ENCODE results near the gene ALDH5A1. TPM values are rescaled to one million over a fixed set of nuclear protein-coding genes. Genes with fewer than 3 reads are reported as not detected.
"Not testable (repeated sequence)": the region's sequence is repeated elsewhere in the genome, so short reads cannot be mapped to it uniquely, and the experiment has no call there.

The ALDH5A1 gene
- polyA plus RNA-seq, 1 donor (not counting 4 experiments of a cell fraction or from before 2014, with no cell fraction given), result 0.45 TPM

DNA sequence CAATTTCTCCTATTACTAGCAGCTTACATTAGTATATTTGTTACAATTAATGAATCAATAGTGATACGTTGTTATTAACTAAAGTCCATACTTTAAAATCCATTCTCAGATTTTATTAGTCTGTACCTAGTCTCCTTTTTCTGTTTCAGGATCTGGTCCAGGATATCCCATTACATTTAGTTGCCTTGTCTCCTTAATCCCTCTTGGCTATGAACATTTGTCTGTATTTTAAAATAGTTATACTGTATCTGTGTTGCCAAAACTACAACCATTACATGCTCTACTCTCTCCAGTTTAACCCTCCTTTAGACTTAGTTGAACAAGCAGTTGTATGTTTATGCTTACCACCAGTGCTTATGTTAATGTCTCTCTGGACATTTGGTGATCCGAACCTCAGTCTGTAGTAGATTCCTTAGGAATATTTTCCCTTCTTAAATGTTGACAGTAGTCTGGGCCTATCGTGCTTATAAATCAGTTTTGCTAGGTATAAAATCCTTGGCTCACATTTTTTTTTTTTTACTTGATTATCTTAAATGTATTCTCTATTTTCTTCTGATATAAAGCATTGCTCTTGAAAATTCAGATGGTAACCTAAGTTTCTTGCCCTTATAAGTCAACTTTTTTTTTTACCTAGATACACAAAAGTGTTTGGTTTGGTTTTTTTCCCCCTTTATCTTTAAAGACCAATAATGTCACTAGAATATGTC lies 12.2 kb downstream of the ALDH5A1 start:
- no peak for DNase-seq (ENCODE audit: low read depth, low spot score)
- Histone ChIP-seq H3K4me2 (ENCODE audit: control insufficient read depth, extremely low read depth, insufficient read depth, low read depth, low read length) (no peak overlapping the region), H3K4me3 (ENCODE audit: control insufficient read depth in 2 of 3, extremely low read depth in 1 of 3, insufficient read depth in 2 of 3, low read depth in 1 of 3, low read length in 3 of 3) (no peak overlapping the region), H2AFZ (ENCODE audit: control insufficient read depth, low read length) (no peak overlapping the region), H3K27ac (ENCODE audit: control insufficient read depth, insufficient read depth, low read length) (no peak overlapping the region), H3K9ac (ENCODE audit: control insufficient read depth, extremely low read depth, insufficient read depth, low read length) (no peak overlapping the region), H3K9me1 (ENCODE audit: control insufficient read depth, extremely low read depth, insufficient read depth, low read length) (no peaks in the 10 kb centered on the region), H3K4me1 (ENCODE audit: control insufficient read depth, extremely low read depth, insufficient read depth, low read length) (no peaks in the 10 kb centered on the region), H3K9me3 (ENCODE audit: control insufficient read depth, low read depth, low read length) (no peaks in the 10 kb centered on the region), H3K36me3 (ENCODE audit: control insufficient read depth in 2 of 2, extremely low read depth in 1 of 2, insufficient read depth in 2 of 2, low read length in 2 of 2) (no peaks in the 10 kb centered on the region), H4K20me1 (ENCODE audit: control insufficient read depth, extremely low read depth, insufficient read depth, low read length) (no peaks in the 10 kb centered on the region), H3K79me2 (ENCODE audit: control insufficient read depth, insufficient read depth, low read length) (no peaks in the 10 kb centered on the region), H3K27me3 (ENCODE audit: control insufficient read depth, extremely low read depth, insufficient read depth, low read length) (no peaks in the 10 kb centered on the region)
- dilution Hi-C loops (cut with MboI; ENCODE audit: extremely low pct_ligation_motif_present, low sequenced_read_pairs), result no loop called here
- no peak for FAIRE-seq
- TF ChIP-seq, protein P1, sequence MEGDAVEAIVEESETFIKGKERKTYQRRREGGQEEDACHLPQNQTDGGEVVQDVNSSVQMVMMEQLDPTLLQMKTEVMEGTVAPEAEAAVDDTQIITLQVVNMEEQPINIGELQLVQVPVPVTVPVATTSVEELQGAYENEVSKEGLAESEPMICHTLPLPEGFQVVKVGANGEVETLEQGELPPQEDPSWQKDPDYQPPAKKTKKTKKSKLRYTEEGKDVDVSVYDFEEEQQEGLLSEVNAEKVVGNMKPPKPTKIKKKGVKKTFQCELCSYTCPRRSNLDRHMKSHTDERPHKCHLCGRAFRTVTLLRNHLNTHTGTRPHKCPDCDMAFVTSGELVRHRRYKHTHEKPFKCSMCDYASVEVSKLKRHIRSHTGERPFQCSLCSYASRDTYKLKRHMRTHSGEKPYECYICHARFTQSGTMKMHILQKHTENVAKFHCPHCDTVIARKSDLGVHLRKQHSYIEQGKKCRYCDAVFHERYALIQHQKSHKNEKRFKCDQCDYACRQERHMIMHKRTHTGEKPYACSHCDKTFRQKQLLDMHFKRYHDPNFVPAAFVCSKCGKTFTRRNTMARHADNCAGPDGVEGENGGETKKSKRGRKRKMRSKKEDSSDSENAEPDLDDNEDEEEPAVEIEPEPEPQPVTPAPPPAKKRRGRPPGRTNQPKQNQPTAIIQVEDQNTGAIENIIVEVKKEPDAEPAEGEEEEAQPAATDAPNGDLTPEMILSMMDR (optimal IDR thresholded peaks at IDR 0.05 in 1 of 3, IDR thresholded peaks at IDR 0.05 in 1 of 3, conservative IDR thresholded peaks at IDR 0.05 in 1 of 3; ENCODE audit: extremely low read depth in 1 of 3, insufficient read depth in 2 of 3, low read length in 3 of 3), result no peak
- TF ChIP-seq EZH2 (IDR thresholded peaks at IDR 0.05; ENCODE audit: low read length), result no peak

DNA sequence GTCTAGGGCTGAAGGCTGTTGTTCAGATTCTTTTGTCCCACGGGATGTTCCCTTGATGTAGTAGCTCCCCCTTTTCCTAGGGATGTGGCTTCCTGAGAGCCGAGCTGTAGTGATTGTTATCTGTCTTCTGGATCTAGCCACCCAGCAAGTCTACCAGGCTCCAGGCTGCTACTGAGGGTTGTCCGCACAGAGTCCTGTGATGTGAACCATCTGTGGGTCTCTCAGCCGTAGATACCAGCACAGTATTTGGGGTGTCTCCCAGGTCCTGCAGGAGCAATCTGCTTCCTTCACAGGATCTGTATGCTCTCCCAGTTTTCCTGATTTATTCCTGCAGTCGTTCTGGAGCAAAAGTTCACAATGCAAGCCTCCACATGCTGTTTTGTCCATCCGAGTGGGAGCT lies 17.2 kb downstream of the ALDH5A1 start:
- dilution Hi-C loops (cut with MboI; ENCODE audit: extremely low pct_ligation_motif_present, low sequenced_read_pairs); H3K27ac ChIP-seq (ENCODE audit: control insufficient read depth, insufficient read depth, low read length); H3K4me1 ChIP-seq (ENCODE audit: control insufficient read depth, extremely low read depth, insufficient read depth, low read length): not testable (repeated sequence)

DNA sequence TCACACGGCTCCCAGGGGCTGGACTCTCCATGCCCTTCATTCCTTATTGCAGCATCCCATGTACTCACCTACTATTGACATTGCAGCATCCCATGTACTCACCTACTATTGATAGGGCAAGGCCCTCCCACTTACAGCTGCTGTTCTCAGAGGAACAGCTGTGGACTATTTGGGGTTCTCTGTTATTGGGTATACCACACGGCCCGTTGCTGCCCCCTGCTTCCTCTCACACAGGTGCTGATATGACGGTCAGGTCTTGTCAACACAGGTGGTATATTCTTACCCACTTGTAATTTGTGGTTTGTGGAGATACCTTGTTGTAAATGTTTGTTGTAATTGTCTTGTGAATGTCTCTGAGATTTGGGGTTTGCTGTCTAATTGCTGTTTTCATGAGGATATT lies 18.8 kb downstream of the ALDH5A1 start:
- FAIRE-seq (no peak), DNase-seq (ENCODE audit: low read depth, low spot score) (no peak)
- Histone ChIP-seq H3K36me3 (ENCODE audit: control insufficient read depth in 2 of 2, extremely low read depth in 1 of 2, insufficient read depth in 2 of 2, low read length in 2 of 2) (no peaks in the 10 kb centered on the region), H3K9me1 (ENCODE audit: control insufficient read depth, extremely low read depth, insufficient read depth, low read length) (no peaks in the 10 kb centered on the region), H4K20me1 (ENCODE audit: control insufficient read depth, extremely low read depth, insufficient read depth, low read length) (no peaks in the 10 kb centered on the region), H3K27ac (ENCODE audit: control insufficient read depth, insufficient read depth, low read length) (no peak overlapping the region), H3K9me3 (ENCODE audit: control insufficient read depth, low read depth, low read length) (no peaks in the 10 kb centered on the region), H3K4me2 (ENCODE audit: control insufficient read depth, extremely low read depth, insufficient read depth, low read depth, low read length) (no peak overlapping the region), H3K9ac (ENCODE audit: control insufficient read depth, extremely low read depth, insufficient read depth, low read length) (no peak overlapping the region), H3K27me3 (ENCODE audit: control insufficient read depth, extremely low read depth, insufficient read depth, low read length) (no peaks in the 10 kb centered on the region), H3K79me2 (ENCODE audit: control insufficient read depth, insufficient read depth, low read length) (no peaks in the 10 kb centered on the region), H2AFZ (ENCODE audit: control insufficient read depth, low read length) (no peak overlapping the region), H3K4me3 (ENCODE audit: control insufficient read depth in 2 of 3, extremely low read depth in 1 of 3, insufficient read depth in 2 of 3, low read depth in 1 of 3, low read length in 3 of 3) (no peak overlapping the region), H3K4me1 (ENCODE audit: control insufficient read depth, extremely low read depth, insufficient read depth, low read length) (no peaks in the 10 kb centered on the region)
- no peak for TF ChIP-seq EZH2 (IDR thresholded peaks at IDR 0.05; ENCODE audit: low read length)
- TF ChIP-seq, protein P1 (optimal IDR thresholded peaks at IDR 0.05 in 1 of 3, IDR thresholded peaks at IDR 0.05 in 1 of 3, conservative IDR thresholded peaks at IDR 0.05 in 1 of 3; ENCODE audit: extremely low read depth in 1 of 3, insufficient read depth in 2 of 3, low read length in 3 of 3), result no peak
- dilution Hi-C loops (cut with MboI; ENCODE audit: extremely low pct_ligation_motif_present, low sequenced_read_pairs), result no loop called here

More for the DNA sequence above, 17.2 kb downstream of the ALDH5A1 start:
- H3K9ac ChIP-seq (ENCODE audit: control insufficient read depth, extremely low read depth, insufficient read depth, low read length); H3K9me1 ChIP-seq (ENCODE audit: control insufficient read depth, extremely low read depth, insufficient read depth, low read length); H3K4me3 ChIP-seq (ENCODE audit: control insufficient read depth in 2 of 3, extremely low read depth in 1 of 3, insufficient read depth in 2 of 3, low read depth in 1 of 3, low read length in 3 of 3); H3K27me3 ChIP-seq (ENCODE audit: control insufficient read depth, extremely low read depth, insufficient read depth, low read length); H3K9me3 ChIP-seq (ENCODE audit: control insufficient read depth, low read depth, low read length); DNase-seq (ENCODE audit: low read depth, low spot score); H3K4me2 ChIP-seq (ENCODE audit: control insufficient read depth, extremely low read depth, insufficient read depth, low read depth, low read length); H4K20me1 ChIP-seq (ENCODE audit: control insufficient read depth, extremely low read depth, insufficient read depth, low read length); H3K36me3 ChIP-seq (ENCODE audit: control insufficient read depth in 2 of 2, extremely low read depth in 1 of 2, insufficient read depth in 2 of 2, low read length in 2 of 2); H3K79me2 ChIP-seq (ENCODE audit: control insufficient read depth, insufficient read depth, low read length); H2AFZ ChIP-seq (ENCODE audit: control insufficient read depth, low read length); FAIRE-seq: not testable (repeated sequence)
